H1 (cell line): ENCODE data around the gene L1TD1. TPM values are rescaled to one million over a fixed set of nuclear protein-coding genes. Genes with fewer than 3 reads are reported as not detected.

ENCODE experiments used
- CTCF ChIA-PET: fragments of 300-600 bp; sonication (Branson Sonifier 250); formaldehyde crosslinking; loops from one replicate; lab custom pipeline; 2021; ENCODE audit not compliant: partially characterized antibody; lab: Charles Lee
- POLR2A ChIA-PET: fragments of 300-600 bp; sonication (Branson Sonifier 250); formaldehyde crosslinking; loops from one replicate; lab custom pipeline; 2021; ENCODE audit warnings: inconsistent platforms; ENCODE audit not compliant: partially characterized antibody; lab: Charles Lee
- DNase-seq, 2 experiments: peaks; one replicate each; pipeline versions ENCODE4 v3.0.0 to v3.0.0-alpha.2; 2010 to 2022; ENCODE audit warnings: low spot score in 2 of 2, low read depth in 1 of 2, mixed read lengths in 1 of 2
- FAIRE-seq: peaks from 2 replicates; lab custom pipeline; 2011; peaks lifted over from hg19 to GRCh38; lab: Jason Lieb, UNC
- H2AFZ ChIP-seq: 2 replicates; pipeline ENCODE4 v1.8.1; 2012; ENCODE audit warnings: low read length, inconsistent platforms
- H2AK5ac ChIP-seq: 2 replicates; pipeline ENCODE4 v1.6.1; 2013; ENCODE audit warnings: low read depth, low read length
- H2BK120ac ChIP-seq: replicated peaks from 2 replicates; pipeline ENCODE3; 2013; ENCODE audit warnings: low read depth, low read length, inconsistent platforms
- H2BK12ac ChIP-seq: 2 replicates; pipeline ENCODE4 v1.6.1; 2013; ENCODE audit warnings: low read depth, low read length
- H2BK15ac ChIP-seq: 2 replicates; pipeline ENCODE4 v1.6.1; 2013; ENCODE audit warnings: low read length
- H2BK20ac ChIP-seq: 2 replicates; pipeline ENCODE4 v1.6.1; 2013; ENCODE audit warnings: low read length
- H2BK5ac ChIP-seq: 2 replicates; pipeline ENCODE4 v1.6.1; 2013; ENCODE audit warnings: low read depth, low read length
- H3K14ac ChIP-seq: 2 replicates; pipeline ENCODE4 v1.6.1; 2013; ENCODE audit warnings: inconsistent platforms; ENCODE audit not compliant: insufficient read length
- H3K18ac ChIP-seq: 2 replicates; pipeline ENCODE4 v1.6.1; 2013; ENCODE audit warnings: low read length; ENCODE audit errors: extremely low read depth
- H3K23ac ChIP-seq: 2 replicates; pipeline ENCODE4 v1.6.1; 2013; ENCODE audit warnings: inconsistent platforms; ENCODE audit not compliant: insufficient read length
- H3K23me2 ChIP-seq: 2 replicates; pipeline ENCODE4 v1.6.1; 2013; ENCODE audit warnings: low read depth, low read length
- H3K27ac ChIP-seq: 2 replicates; pipeline ENCODE4 v1.6.1; 2011; ENCODE audit warnings: low read depth, low read length, inconsistent platforms
- H3K27me3 ChIP-seq, 4 experiments: replicated peaks in 1 of 4; 1 replicate in 1 of 4; 2 replicates in 3 of 4; pipeline versions ENCODE4 v1.6.1 to v1.8.1; 2011 to 2013; ENCODE audit warnings: low read length in 3 of 4, mild to moderate bottlenecking in 3 of 4, inconsistent platforms in 2 of 4, mixed read lengths in 2 of 4, moderate library complexity in 1 of 4; ENCODE audit not compliant: control insufficient read depth in 3 of 4, insufficient read depth in 3 of 4; ENCODE audit errors: extremely low read depth in 1 of 4
- H3K36me3 ChIP-seq, 4 experiments: 2 replicates each; pipeline versions ENCODE4 v1.6.1 to v1.8.1; 2011 to 2013; ENCODE audit warnings: mild to moderate bottlenecking in 4 of 4, low read length in 3 of 4, moderate library complexity in 2 of 4, control low read depth in 1 of 4, inconsistent platforms in 1 of 4; ENCODE audit not compliant: insufficient read depth in 4 of 4, control insufficient read depth in 2 of 4
- H3K4ac ChIP-seq: replicated peaks from 2 replicates; pipeline ENCODE3; 2013; ENCODE audit warnings: low read length, low read depth, mixed read lengths, inconsistent platforms; ENCODE audit not compliant: insufficient read length
- H3K4me1 ChIP-seq, 4 experiments: replicated peaks in 1 of 4; 1 replicate in 1 of 4; 2 replicates in 3 of 4; pipeline versions ENCODE4 v1.6.1 to v1.8.1; 2011 to 2013; ENCODE audit warnings: low read length in 3 of 4, inconsistent platforms in 2 of 4, mixed read lengths in 1 of 4; ENCODE audit not compliant: insufficient read depth in 4 of 4, control insufficient read depth in 3 of 4
- H3K4me2 ChIP-seq, 2 experiments: 2 replicates each; pipeline versions ENCODE4 v1.6.1 to v1.8.1; 2011 to 2013; ENCODE audit warnings: low read depth in 2 of 2, low read length in 2 of 2, control low read depth in 1 of 2, inconsistent platforms in 1 of 2, mild to moderate bottlenecking in 1 of 2; ENCODE audit not compliant: insufficient read depth in 1 of 2
- H3K4me3 ChIP-seq, 4 experiments: fragments of 200-600, 300-600 bp in 1 of 4; sonication (generic), shearing (Covaris generic), sonication (Bioruptor Twin) in 1 of 4; 2 replicates each; pipeline versions ENCODE4 v1.5.1 to v1.8.1; 2011 to 2016; ENCODE audit warnings: low read length in 4 of 4, low read depth in 3 of 4, control low read depth in 2 of 4, inconsistent platforms in 2 of 4, mild to moderate bottlenecking in 2 of 4, mixed read lengths in 1 of 4, moderate library complexity in 1 of 4; ENCODE audit not compliant: insufficient read depth in 2 of 4; ENCODE audit errors: extremely low read depth in 1 of 4
- H3K56ac ChIP-seq: replicated peaks from 2 replicates; pipeline ENCODE3; 2013; ENCODE audit warnings: low read depth, mild to moderate bottlenecking, mixed read lengths, low read length, inconsistent platforms; ENCODE audit not compliant: insufficient read length
- H3K79me1 ChIP-seq: 2 replicates; pipeline ENCODE4 v1.6.1; 2013; ENCODE audit warnings: low read depth, low read length, control low read depth
- H3K79me2 ChIP-seq, 2 experiments: 2 replicates each; pipeline versions ENCODE4 v1.6.1 to v1.8.1; 2012 to 2013; ENCODE audit warnings: low read length in 2 of 2, mild to moderate bottlenecking in 2 of 2, inconsistent platforms in 1 of 2; ENCODE audit not compliant: insufficient read depth in 2 of 2, control insufficient read depth in 1 of 2
- H3K9ac ChIP-seq, 4 experiments: replicated peaks in 1 of 4; 1 replicate in 1 of 4; 2 replicates in 3 of 4; pipeline versions ENCODE4 v1.6.1 to v1.8.1; 2011 to 2013; ENCODE audit warnings: low read depth in 3 of 4, low read length in 3 of 4, control low read depth in 2 of 4, mild to moderate bottlenecking in 2 of 4, moderate library complexity in 2 of 4, inconsistent platforms in 1 of 4; ENCODE audit errors: extremely low read depth in 1 of 4
- H3K9me3 ChIP-seq, 2 experiments: 2 replicates each; pipeline versions ENCODE4 v1.6.1 to v1.8.1; 2012 to 2013; ENCODE audit warnings: mild to moderate bottlenecking in 2 of 2, moderate library complexity in 2 of 2, control low read depth in 1 of 2, inconsistent platforms in 1 of 2, low read depth in 1 of 2, low read length in 1 of 2, mixed read lengths in 1 of 2; ENCODE audit not compliant: insufficient read depth in 2 of 2
- H4K20me1 ChIP-seq, 2 experiments: replicated peaks in 1 of 2; 2 replicates each; pipeline versions ENCODE3 to v1.8.1; 2011 to 2013; ENCODE audit warnings: inconsistent platforms in 2 of 2, low read length in 2 of 2, mild to moderate bottlenecking in 1 of 2; ENCODE audit not compliant: insufficient read depth in 2 of 2, control insufficient read depth in 1 of 2
- H4K5ac ChIP-seq: 2 replicates; pipeline ENCODE4 v1.6.1; 2013; ENCODE audit warnings: low read length, low read depth, mixed read lengths, inconsistent platforms; ENCODE audit not compliant: insufficient read length
- H4K8ac ChIP-seq: 2 replicates; pipeline ENCODE4 v1.8.0; 2013; ENCODE audit warnings: mild to moderate bottlenecking, moderate library complexity, low read length, inconsistent platforms; ENCODE audit not compliant: insufficient read depth; ENCODE audit errors: extremely low read depth
- H4K91ac ChIP-seq: replicated peaks from 2 replicates; pipeline ENCODE3; 2013; ENCODE audit warnings: low read length, mixed read lengths, inconsistent platforms; ENCODE audit not compliant: insufficient read length
- SAP30 ChIP-seq: fragments of 300-600 bp; sonication (generic); IDR thresholded peaks from 2 replicates; pipeline ENCODE4 v1.7.1; 2012; ENCODE audit warnings: low read length, moderate library complexity, mild to moderate bottlenecking, inconsistent platforms; ENCODE audit not compliant: insufficient read depth, insufficient replicate concordance
- SIX5 ChIP-seq: IDR thresholded peaks from 2 replicates; pipeline ENCODE4 v1.6.1; 2011; ENCODE audit warnings: mild to moderate bottlenecking, low read depth, low read length
- SP4 ChIP-seq: IDR thresholded peaks from 2 replicates; pipeline ENCODE4 v1.6.1; 2012; ENCODE audit warnings: low read length, inconsistent platforms
- TAF7 ChIP-seq: optimal IDR thresholded peaks from 2 replicates; pipeline ENCODE3; 2011; ENCODE audit warnings: low read depth, mild to moderate bottlenecking, inconsistent platforms, low read length, moderate library complexity, borderline replicate concordance
- WGBS, 2 experiments: shearing (Covaris generic) in 1 of 2; methylation state at CpG; one replicate each; pipeline versions ENCODE4 v1.1.6 to v1.1.7; 2013 to 2015; ENCODE audit warnings: low lambda C conversion rate in 2 of 2, mixed read lengths in 2 of 2, inconsistent platforms in 1 of 2, low coverage in 1 of 2, missing lambda C conversion rate in 1 of 2; ENCODE audit not compliant: insufficient replicate concordance in 2 of 2, insufficient coverage in 1 of 2, insufficient read length in 1 of 2; ENCODE audit errors: extremely low coverage in 1 of 2, missing lambda C conversion rate in 1 of 2; 5-methylcytosine and 5-hydroxymethylcytosine counted together
- polyA plus RNA-seq, 7 experiments: library from polyadenylated mRNA; depleted of rRNA in 3 of 7; stranded (reverse) in 5 of 7; unstranded in 2 of 7; fragments of >200 nt in 5 of 7; fragments of 200-250 nt in 2 of 7; gene quantifications; 1 replicate in 5 of 7; 2 replicates in 1 of 7; 4 replicates in 1 of 7; pipeline versions ENCODE4 v1.2.1 to v1.2.3, GENCODE V29; 2011 to 2013; ENCODE audit warnings: missing spikeins in 2 of 7, mixed read lengths in 2 of 7
- total RNA-seq: library from RNA; stranded (reverse); fragmentation: NEBNext Ultra II Directional; extraction: Animal tissue kit (Norgen Biotek cat#: 25700); gene quantifications from 2 replicates; pipeline ENCODE4 v1.2.1, GENCODE V29; 2021
- TF ChIP-seq, protein P1 (sequence below): IDR thresholded peaks from 2 replicates; pipeline ENCODE4 v1.6.1; 2011; ENCODE audit warnings: low read length, improper control_type of control experiment

The L1TD1 gene
- total and polyA plus RNA-seq, 2 of the 8 experiments (the other 6 are each of a cell fraction or from before 2014, with no cell fraction given), result 35.3 to 441 TPM

GRCh38 chr1:62240651-62241370, 46.2 kb downstream of the L1TD1 start:
- no peaks in the 10 kb centered on the region; a peak in 1 of 7 replicates for H3K27me3 ChIP-seq
- no peak overlapping the region for H2BK120ac ChIP-seq
- H3K27ac ChIP-seq, result no peak overlapping the region
- 85% methylated on average over 9 of the region's 9 CpGs; no CpG with 5 or more reads in 1 of the 2 experiments for WGBS, 2 experiments
- H4K5ac ChIP-seq, result no peak overlapping the region
- no peak overlapping the region for H2AFZ ChIP-seq
- H3K79me1 ChIP-seq, result no peaks in the 10 kb centered on the region
- H3K4ac ChIP-seq, result no peak overlapping the region
- H3K56ac ChIP-seq, result no peak overlapping the region
- no peaks in the 10 kb centered on the region for H3K23me2 ChIP-seq
- no peak overlapping the region for H3K18ac ChIP-seq
- no peaks in the 10 kb centered on the region for H3K79me2 ChIP-seq
- CTCF ChIA-PET, result interaction anchor here (0.9 to 2.4 kb wide), 5 partner anchors 10 to 154 kb away, joined by 3 to 5 read pairs (median 4); no protein-coding TSS in a partner anchor
- POLR2A ChIA-PET, result interaction anchor here (0.9 to 2.2 kb wide), 5 partner anchors 10 to 36 kb away, joined by 3 to 6 read pairs (median 5); no protein-coding TSS in a partner anchor
- H4K8ac ChIP-seq, result no peak overlapping the region
- H3K14ac ChIP-seq, result no peak overlapping the region
- no peak overlapping the region for H3K4me2 ChIP-seq
- no peak overlapping the region for H3K9ac ChIP-seq
- H3K4me1 ChIP-seq, result peaks cover 0 to 9% (median 7%) of the 10 kb centered on the region in 4 experiments; a peak in 6 of 7 replicates
- no peak for TF ChIP-seq SIX5
- TF ChIP-seq SP4, result no peak
- no peak for TF ChIP-seq SAP30
- TF ChIP-seq TAF7, result no peak
- TF ChIP-seq, protein P1, sequence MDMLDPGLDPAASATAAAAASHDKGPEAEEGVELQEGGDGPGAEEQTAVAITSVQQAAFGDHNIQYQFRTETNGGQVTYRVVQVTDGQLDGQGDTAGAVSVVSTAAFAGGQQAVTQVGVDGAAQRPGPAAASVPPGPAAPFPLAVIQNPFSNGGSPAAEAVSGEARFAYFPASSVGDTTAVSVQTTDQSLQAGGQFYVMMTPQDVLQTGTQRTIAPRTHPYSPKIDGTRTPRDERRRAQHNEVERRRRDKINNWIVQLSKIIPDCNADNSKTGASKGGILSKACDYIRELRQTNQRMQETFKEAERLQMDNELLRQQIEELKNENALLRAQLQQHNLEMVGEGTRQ, result no peak
- no peaks in the 10 kb centered on the region; a peak in 1 of 8 replicates for H3K36me3 ChIP-seq
- H2BK12ac ChIP-seq, result no peak overlapping the region
- no peak overlapping the region for H3K23ac ChIP-seq
- FAIRE-seq (no peak), DNase-seq (no peak)
- no peak overlapping the region for H3K4me3 ChIP-seq
- H2BK20ac ChIP-seq, result no peak overlapping the region
- H4K91ac ChIP-seq, result no peak overlapping the region
- H2BK5ac ChIP-seq, result no peak overlapping the region
- H2BK15ac ChIP-seq, result no peak overlapping the region
- H2AK5ac ChIP-seq, result no peak overlapping the region
- H3K9me3 ChIP-seq, result peaks cover 0 to 9% of the 10 kb centered on the region in 2 experiments; a peak in 1 of 4 replicates
- H4K20me1 ChIP-seq, result no peaks in the 10 kb centered on the region
